Measurements from ENCODE around the gene TXK. TPM values are rescaled to one million over a fixed set of nuclear protein-coding genes. Genes with fewer than 3 reads are reported as not detected.
"Not testable (repeated sequence)": the region's sequence is repeated elsewhere in the genome, so short reads cannot be mapped to it uniquely, and the experiment has no call there.

The TXK gene
- under 1 TPM; 0.62 to 0.84 TPM for total RNA-seq
- long read RNA-seq, partial matches to known transcripts: 0 of 1 reads
- long read RNA-seq, other reads (novel, unspliced or antisense): 0 of 1 reads

GRCh38 chr4:48134081-48134480 lies at the start of gene TXK:
TXK (minus strand) TSS chr4:48134250; CDS start chr4:48134170, 80 bp downstream.
- ATAC-seq (no peak), DNase-seq (no peak)
- intact Hi-C loops (cut with DNase I): no loop called here

GRCh38 chr4:48180234-48180633 lies 46.2 kb upstream of the TXK start:
- ATAC-seq (no peak), DNase-seq (no peak)
- intact Hi-C loops (cut with DNase I): no loop called here

- ATAC-seq (no peak), DNase-seq (no peak)
- intact Hi-C loops (cut with DNase I): no loop called here
Measured at GRCh38 chr4:48178931-48179330, 44.9 kb upstream of the TXK start.

- intact Hi-C loops (cut with DNase I): no loop called here
- DNase-seq: no peak
- ATAC-seq: no peak
Measured at GRCh38 chr4:48175806-48176205, 41.8 kb upstream of the TXK start.

GRCh38 chr4:48175328-48175727 lies 41.3 kb upstream of the TXK start:
- intact Hi-C loops (cut with DNase I): no loop called here
- ATAC-seq: no peak
- no peak for DNase-seq

- DNase-seq (no peak), ATAC-seq (peak in 1 of 2 donors; percentile 93)
- intact Hi-C loops (cut with DNase I): no loop called here
Measured at GRCh38 chr4:48173056-48173991, 39.3 kb upstream of the TXK start.

GRCh38 chr4:48172651-48173050 lies 38.6 kb upstream of the TXK start:
- DNase-seq (no peak), ATAC-seq (no peak)
- intact Hi-C loops (cut with DNase I): no loop called here

GRCh38 chr4:48169636-48170035 lies 35.6 kb upstream of the TXK start:
- ATAC-seq: no peak
- intact Hi-C loops (cut with DNase I): loop anchor here in 1 of 2 donors (5.0 kb wide), 1 partner anchor 57 kb away; no protein-coding TSS in a partner anchor

GRCh38 chr4:48167538-48168263 lies 33.7 kb upstream of the TXK start:
- intact Hi-C loops (cut with DNase I): loop anchor here in 1 of 2 donors (5.0 kb wide), 1 partner anchor 55 kb away; no protein-coding TSS in a partner anchor
- DNase-seq (no peak), ATAC-seq (no peak)

More at GRCh38 chr4:48169636-48170035, 35.6 kb upstream of the TXK start:
- DNase-seq: no peak

GRCh38 chr4:48164561-48164960 lies 30.5 kb upstream of the TXK start:
- ATAC-seq; intact Hi-C loops (cut with DNase I); DNase-seq: not testable (repeated sequence)

- ATAC-seq: no peak
- DNase-seq: no peak
- intact Hi-C loops (cut with DNase I): no loop called here
Measured at GRCh38 chr4:48163746-48164145, 29.7 kb upstream of the TXK start.

GRCh38 chr4:48162162-48162561 lies 28.1 kb upstream of the TXK start:
- ATAC-seq (peak in 1 of 2 donors; percentile 77), DNase-seq (no peak)
- intact Hi-C loops (cut with DNase I): no loop called here

- DNase-seq (no peak), ATAC-seq (no peak)
Measured at GRCh38 chr4:48157271-48157670, 23.2 kb upstream of the TXK start.

GRCh38 chr4:48156423-48156822 lies 22.4 kb upstream of the TXK start:
- ATAC-seq (no peak), DNase-seq (no peak)
- intact Hi-C loops (cut with DNase I): no loop called here

More at GRCh38 chr4:48157271-48157670, 23.2 kb upstream of the TXK start:
- intact Hi-C loops (cut with DNase I): no loop called here

GRCh38 chr4:48153791-48154550 lies 19.9 kb upstream of the TXK start:
- no peak for ATAC-seq
- DNase-seq: no peak
- intact Hi-C loops (cut with DNase I): no loop called here

- no peak for ATAC-seq
- no peak for DNase-seq
- intact Hi-C loops (cut with DNase I): no loop called here
Measured at GRCh38 chr4:48152259-48152658, 18.2 kb upstream of the TXK start.

- no peak for DNase-seq
- no peak for ATAC-seq
- intact Hi-C loops (cut with DNase I): no loop called here
Measured at GRCh38 chr4:48149827-48150370, 15.8 kb upstream of the TXK start.

- ATAC-seq: no peak
- intact Hi-C loops (cut with DNase I): no loop called here
- DNase-seq: no peak
Measured at GRCh38 chr4:48147621-48148020, 13.6 kb upstream of the TXK start.

GRCh38 chr4:48141048-48141447 lies 7.0 kb upstream of the TXK start:
- intact Hi-C loops (cut with DNase I): no loop called here
- DNase-seq (no peak), ATAC-seq (peak; percentile 44 to 58)

Measured in left cardiac atrium (tissue), 4 donors.